Activated T-cell treated with anti-CD3 and anti-CD28 coated beads, Interleukin-2, amount 50 U/mL, for 1 hour (primary cell): Measurements from ENCODE around the gene H2BK1.
A peak's percentile ranks its signal among the peaks of the same experiment; 100 is the strongest.

Source experiments
- DNase-seq: peaks from one replicate; pipeline ENCODE4 v3.0.0-alpha.2; 2020

The H2BK1 gene

GRCh38 chr7:151175047-151175792 is 35.1 kb downstream of the H2BK1 start:
- no peak for DNase-seq

DNA sequence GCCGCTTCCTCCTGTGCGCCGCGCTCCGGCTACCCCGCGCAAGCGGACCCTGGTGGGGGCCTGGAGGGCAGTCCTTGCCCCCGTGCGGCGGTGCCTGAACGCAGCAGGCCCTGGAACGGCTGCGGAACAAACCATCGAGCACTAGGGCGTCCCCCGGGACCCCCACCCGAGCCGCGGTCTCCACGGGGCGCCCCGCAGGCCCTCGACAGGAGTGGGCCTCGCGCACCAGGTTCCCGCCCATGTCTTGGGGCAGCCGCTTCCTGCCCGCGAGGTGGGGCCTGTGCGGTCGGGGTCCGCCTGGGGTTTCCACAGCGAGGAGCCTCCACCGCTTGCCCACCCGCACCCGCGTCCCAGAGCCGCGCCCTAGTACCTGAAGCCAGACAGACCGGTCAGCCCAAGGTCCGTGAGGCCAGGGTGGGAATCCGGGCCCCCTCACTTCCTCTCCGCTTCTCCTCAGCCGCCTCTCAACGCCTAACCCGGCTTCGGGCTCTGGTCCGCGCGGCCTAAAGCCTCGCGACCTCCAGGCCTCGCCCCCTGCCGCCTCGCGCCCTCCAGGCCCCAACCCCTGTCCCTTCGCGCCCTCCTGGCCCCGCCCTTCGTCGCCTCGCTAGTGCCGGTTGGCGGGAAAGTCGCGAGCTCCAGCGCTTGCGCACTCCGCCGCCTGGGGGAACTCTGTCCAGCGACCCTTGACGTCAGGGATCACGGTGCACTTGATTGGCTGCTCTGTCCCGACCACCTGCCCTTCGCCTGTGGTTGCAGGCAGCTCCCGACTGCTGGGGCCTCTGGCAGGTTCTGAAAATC is 35.8 kb downstream of the H2BK1 start:
- peak; percentile 46 for DNase-seq

GRCh38 chr7:151173386-151174245 is 36.7 kb downstream of the H2BK1 start:
- DNase-seq = no peak

GRCh38 chr7:151172273-151173141 is 37.8 kb downstream of the H2BK1 start:
- DNase-seq = peak; percentile 85

- DNase-seq = no peak
Observed at GRCh38 chr7:151168787-151169162, 41.5 kb downstream of the H2BK1 start.

- DNase-seq = peak; percentile 74
Observed at GRCh38 chr7:151168003-151168786, 42.1 kb downstream of the H2BK1 start.

DNA sequence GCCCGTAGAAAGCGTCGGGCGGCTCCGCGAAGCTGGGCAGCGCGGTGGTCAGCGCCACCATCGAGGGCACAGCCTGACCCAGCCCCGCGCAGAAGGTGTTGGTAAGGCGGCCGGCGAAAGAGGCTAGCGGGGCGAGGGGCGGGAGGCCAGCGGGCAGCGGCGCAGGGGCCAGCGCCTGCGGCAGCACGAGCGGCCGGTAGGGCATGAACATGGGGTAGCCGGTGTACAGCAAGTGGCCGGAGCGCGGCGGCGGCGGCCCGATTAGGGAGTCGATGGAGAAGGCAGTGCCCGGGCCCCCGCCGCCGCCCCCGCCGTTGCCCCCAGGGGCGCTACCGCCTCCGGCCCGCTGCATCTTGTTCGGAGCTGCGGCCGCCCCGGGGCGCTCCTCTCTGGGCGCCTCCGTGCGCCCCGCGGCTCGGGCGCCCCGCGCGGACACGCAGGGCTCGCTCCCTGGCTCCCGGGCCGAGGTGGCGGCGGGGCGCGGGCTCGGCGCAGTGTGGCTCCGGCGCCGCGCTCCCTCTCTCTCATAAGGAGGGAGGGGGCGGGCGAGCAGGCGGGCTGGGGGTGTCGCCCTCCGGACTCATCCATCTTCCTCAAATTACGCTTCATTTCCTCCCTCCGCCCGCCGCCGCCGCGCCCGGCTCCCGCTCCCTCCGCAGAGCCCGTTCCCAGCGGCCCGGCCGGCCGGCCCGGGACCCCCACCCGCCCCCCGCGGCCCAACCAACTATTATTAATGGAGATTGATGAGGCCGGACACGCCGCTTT is 42.9 kb downstream of the H2BK1 start, which contains the start of gene GBX1:
TSS of gene GBX1 (minus strand) at position 498 of the 765 bp plus-strand sequence. CDS start at position 352, 146 bp downstream.
- DNase-seq = peak; percentile 46

- DNase-seq = no peak
Observed at GRCh38 chr7:151166629-151167196, 43.6 kb downstream of the H2BK1 start.

DNA sequence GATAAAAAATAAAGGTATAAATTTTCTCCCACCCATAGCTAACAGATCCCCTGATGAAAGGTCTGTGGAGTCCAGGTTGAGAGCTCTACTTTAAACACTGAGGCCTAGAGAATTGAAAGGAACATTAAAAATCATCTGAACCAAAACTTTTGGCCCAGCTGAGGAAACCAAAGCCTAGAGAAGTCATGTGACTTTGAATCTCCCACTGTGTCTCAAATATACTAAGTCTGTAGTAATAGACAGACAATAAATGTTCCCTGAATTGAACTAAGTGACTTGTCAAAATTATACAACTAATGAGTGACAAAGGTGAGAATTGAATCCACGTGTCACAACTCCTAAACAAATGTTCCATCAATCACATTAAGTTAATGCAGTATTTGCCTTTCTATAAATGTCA is 48.5 kb downstream of the H2BK1 start:
- no peak for DNase-seq
